Left forelimb (tissue), 1 donor: ENCODE data around the gene ANOS1.

Experiments
- DNase-seq: peaks from one replicate; pipeline ENCODE4 v3.0.0-alpha.2; 2018; ENCODE audit warnings: low spot score

Gene ANOS1

DNA sequence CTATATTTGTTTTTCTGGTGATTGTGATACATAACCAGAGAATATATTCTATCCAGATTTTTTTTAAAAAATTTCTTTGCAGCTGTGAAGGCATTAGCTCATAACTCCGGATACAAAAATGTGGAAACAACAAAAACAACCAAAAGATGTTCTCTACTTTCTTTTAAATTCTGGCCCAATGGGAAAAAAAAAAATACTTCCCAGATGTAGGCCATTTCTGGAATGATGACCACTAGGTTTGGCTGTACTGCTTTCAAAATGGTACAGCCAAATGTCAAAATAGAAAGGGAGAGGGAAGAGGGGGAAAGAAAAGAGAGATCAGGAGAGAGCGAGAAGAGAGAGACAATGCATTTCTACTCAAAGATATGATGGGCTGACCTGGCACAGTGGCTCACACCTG, 14.6 kb downstream of the ANOS1 start:
- no peak for DNase-seq

DNA sequence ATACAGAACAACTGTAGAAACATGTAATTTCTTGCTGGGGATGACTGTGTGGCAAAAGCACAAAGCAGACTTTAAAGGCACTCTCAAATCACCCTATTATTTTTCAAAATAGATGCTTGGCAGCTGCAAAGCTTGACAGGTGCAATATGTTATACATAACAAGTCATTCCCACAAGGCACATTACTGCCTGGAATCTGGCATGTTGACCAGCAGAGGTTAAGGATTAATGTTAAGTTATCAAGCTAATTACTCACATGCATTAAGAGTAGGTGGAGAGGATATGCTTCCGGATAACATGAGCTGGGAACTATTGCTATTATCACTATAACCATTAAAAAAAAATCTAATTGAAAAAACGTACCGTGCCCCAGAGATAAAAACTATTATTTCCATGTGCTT, 17.8 kb downstream of the ANOS1 start:
- DNase-seq: no peak

DNA sequence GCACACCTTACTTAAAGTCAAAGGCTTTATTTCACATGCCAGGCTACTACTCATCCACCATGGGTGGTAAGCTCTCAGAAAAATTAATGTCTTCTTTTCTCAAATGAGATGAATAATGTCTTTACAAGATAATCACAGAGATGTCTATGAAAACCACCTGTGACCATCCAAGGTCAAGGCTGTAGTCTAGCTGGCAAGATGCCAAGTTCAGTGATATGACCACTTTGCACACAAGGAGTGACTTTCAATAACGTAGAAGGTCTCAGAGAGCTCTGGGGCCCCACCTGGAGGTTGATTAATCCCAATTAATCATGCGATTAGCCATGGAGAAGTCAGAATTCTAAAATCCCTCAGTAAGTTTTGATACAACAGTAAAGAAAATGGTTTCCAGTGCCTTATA, 20.5 kb downstream of the ANOS1 start:
- DNase-seq: no peak

GRCh38 chrX:8704184-8704583, 27.8 kb downstream of the ANOS1 start:
- DNase-seq: no peak

DNA sequence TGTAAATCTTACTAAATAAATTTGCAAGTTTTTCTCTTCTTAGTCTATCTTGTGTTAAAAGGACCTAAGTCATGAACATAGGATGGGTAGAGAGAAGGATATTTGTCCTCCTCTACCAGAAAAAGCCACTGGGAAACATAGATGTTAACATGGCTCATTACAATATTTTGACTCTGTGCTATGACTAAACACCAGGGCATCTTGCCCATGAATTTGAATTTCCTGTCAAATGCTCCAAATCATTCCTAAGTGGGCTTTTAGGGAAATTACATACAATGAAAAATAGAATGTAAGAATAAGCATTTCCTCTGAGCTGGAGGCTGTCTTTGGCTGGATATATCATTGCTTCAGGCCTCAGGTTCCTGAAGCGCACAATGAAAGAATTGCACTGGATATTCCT, 39.1 kb downstream of the ANOS1 start:
- no peak for DNase-seq

- DNase-seq: no peak
These were observed 42.5 kb downstream of the ANOS1 start for GRCh38 chrX:8689473-8689872.

DNA sequence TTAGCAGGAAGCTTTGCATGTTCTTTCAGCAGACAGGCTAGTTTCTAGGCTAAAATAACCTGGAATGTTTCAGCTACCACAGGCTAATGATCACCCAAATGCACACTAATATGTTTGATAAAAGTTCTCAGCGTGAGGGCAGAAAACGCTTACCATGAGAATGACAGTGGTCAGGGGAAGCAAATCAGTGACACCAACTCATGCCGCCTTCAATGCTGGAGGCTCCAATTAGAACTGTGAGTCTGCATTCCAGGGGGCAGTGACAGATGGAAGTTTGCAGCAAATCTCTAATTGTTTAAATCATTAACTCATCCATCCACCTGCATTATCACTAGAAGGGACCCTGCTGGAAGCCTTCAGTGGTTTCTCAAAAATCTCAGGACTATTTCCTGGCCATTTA, 43.2 kb downstream of the ANOS1 start:
- DNase-seq: no peak

- no peak for DNase-seq
These were observed 47.6 kb downstream of the ANOS1 start for GRCh38 chrX:8684201-8684965.

DNA sequence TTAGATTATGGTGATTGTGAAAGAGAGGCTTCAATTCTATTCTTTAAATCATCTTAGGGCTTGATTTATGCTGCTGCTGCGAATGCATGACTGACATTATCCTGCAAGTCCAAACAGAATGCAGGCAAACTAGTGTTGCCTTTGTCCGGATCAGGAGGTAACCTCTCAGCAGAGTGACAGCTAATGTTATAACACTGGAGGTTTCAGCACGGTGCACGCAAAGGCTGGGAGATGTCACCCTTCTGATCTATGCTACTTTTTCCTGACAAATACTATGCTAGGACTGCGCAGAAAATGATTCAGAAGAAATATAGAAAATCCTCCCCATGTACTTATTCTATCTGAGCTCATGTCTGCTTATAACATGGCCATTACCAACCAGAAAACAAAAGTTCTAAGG, 48.2 kb downstream of the ANOS1 start:
- no peak for DNase-seq

DNA sequence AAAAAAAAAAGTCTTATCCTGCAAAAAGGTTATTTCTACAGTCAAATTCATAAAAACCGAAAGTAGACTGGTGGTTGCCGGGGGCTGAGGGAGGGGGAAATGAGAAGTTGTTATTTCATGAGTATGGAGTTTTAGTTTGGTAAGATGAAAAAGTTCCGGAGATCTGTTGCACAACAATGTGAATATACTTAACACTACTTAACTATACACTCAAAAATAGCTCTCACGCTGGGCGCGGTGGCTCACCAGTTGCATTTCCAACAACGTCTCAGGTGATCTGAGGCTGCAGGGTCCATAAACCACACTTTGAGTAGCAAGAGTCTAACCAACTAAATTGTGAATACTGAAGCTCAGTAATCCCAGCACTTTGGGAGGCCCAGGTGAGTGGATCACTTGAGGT, 52.4 kb downstream of the ANOS1 start:
- DNase-seq: no peak

GRCh38 chrX:8675006-8675630, 56.8 kb downstream of the ANOS1 start:
- no peak for DNase-seq

GRCh38 chrX:8673201-8673600, 58.7 kb downstream of the ANOS1 start:
- DNase-seq: no peak

- DNase-seq: no peak
These were observed 59.8 kb downstream of the ANOS1 start for GRCh38 chrX:8672176-8672575.

DNA sequence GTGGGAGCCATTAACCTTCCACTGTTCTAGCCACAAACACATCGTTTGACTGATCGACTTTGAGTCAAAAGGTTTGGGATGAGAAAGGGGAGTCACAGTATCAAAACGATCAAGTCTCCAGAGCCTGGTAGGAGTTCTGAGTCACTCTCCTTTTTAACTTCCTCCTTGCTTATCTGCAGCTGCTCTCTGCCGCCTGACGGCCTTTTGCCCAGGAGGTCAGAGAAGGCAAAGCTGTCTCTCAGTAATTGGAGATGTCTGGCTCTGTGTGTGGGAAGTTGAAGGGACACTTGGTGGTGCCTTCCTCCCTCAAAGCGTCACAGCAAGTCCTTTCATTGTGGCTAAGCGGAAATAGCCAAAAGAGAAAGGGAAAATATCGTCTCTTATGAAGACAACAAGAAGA, 63.1 kb downstream of the ANOS1 start:
- DNase-seq: no peak

DNA sequence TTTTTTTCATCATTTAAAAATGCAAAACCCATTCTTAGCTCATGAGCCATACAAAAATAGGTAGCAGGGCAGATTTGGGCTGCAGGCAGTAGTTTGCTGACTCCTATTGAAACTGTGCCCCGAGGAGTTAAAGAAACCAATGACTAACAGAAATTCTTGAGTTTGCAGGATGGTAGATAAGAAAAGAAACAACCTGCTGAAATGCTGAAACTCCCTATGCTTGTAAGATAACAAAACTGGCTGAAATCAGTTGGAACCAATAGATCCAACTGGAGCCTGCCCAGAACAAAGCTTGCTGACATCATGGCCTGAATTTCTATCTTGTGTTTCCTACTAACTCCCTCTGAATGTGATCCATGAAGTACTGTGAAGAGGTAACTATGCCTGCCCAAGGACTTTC, 68.6 kb downstream of the ANOS1 start:
- no peak for DNase-seq

DNA sequence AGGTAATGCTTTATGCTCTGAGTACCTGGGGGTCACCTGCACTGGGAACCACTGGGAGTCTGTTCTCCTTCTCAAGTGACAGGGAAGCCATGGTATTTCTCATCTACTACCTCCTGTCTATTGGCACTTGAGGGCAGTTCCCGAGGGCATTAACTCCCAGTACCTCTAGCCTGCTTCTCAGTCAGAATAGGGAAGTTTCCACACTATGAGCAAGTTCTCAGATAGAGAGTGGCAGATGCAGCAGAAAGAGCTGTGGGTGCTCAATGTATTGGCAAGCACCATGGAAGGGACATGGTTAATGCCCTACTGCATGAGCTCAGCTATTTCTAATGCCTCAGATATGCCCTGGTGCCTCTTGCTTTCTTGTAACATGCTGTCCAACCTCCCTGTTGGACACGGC, 74.1 kb downstream of the ANOS1 start:
- no peak for DNase-seq

- no peak for DNase-seq
These were observed 78.0 kb downstream of the ANOS1 start for GRCh38 chrX:8653956-8654355.

GRCh38 chrX:8649969-8650368, 82.0 kb downstream of the ANOS1 start:
- no peak for DNase-seq

- no peak for DNase-seq
These were observed 84.8 kb downstream of the ANOS1 start for GRCh38 chrX:8647176-8647575.

DNA sequence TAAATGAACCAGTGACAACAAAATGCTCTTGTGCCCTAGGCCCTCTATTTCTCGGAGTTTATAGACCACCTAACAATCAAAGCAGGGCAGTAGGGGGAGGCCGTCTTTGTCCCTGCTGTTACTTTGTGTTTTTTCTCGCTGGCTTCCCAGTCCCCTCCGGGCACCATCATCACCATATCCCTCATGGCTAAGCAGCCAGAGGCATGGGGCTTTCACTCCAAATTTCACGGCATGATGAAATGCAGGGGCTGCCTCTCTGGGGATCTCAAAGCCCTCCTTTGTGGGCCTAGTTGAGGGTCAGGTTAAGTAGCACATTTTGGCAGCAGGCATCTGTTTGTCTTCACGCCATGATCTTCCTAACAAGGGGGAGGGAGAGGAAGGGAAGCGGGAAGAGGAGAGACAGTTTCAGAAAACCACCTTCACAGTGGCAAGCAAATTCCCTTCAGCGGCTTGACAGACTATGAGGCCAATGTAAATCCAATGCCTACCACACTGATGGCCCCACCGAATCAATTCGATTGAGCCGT, 91.9 kb downstream of the ANOS1 start:
- no peak for DNase-seq

DNA sequence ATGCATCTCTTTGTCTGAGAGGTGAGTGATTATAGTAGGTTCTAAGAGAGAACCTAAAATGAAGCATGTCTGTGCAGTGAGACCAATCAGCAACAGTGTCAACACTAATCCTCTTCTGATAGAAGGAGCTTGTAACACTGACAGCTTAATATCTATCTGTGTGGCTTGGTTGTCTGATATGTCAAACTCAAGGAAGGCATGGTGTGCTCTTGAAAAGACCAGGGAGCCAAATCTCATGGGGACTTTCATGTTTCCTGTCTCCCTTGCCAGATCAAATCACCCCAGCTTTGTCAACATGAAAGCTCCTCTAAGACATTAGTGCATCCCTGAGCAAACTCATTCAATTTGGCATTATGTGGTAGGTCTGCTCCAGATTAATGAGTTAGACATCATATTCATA, 95.4 kb downstream of the ANOS1 start:
- DNase-seq: no peak

DNA sequence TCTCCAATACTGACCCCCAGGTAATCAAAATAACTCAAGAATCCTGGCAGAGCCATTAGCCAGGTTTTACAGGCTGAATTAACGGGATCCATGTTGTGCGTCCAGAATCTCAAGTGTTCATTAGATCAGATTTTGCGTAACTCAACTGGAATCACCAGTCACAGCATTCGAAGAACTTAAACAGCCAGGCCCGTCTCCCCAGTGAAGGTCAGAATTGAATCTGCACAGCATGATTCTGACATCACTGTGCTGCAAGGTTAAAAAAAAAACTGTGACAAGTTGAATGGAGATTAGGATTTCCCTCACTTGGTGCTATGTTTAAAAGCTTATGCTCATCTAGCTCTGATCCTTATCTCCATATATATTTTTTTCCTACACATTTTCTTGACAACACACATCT, 96.1 kb downstream of the ANOS1 start:
- no peak for DNase-seq

DNA sequence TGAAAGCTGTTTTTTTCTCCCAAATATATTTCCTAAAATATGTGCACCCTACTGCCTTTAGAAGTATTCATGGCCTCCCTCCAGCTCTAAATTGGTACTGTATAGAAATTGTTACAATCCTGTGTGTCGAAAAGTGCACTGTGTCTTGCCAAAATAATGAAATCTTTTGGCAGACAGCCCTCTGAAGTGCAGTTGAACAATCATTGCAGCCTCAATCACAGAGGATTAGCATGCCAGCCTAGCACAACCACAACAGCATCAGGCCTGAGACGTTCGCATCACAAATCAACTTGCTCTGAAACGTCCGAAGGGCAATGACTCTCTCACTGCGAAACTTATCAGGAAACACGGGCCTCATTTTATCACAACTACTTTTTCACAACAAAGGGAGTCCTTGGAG, 99.0 kb downstream of the ANOS1 start:
- DNase-seq: no peak

GRCh38 chrX:8629871-8630270, 102.1 kb downstream of the ANOS1 start:
- DNase-seq: no peak
